ENCODE measurements around the gene GJB1.
A peak's percentile ranks its signal among the peaks of the same experiment; 100 is the strongest.
"Not testable (repeated sequence)": the region's sequence is repeated elsewhere in the genome, so short reads cannot be mapped to it uniquely, and the experiment has no call there.

The GJB1 gene

GRCh38 chrX:71222929-71223328 lies at the start of gene GJB1:
TSS of gene GJB1 (plus strand) at chrX:71223224. CDS start at chrX:71223708, 484 bp downstream.
- no peak for DNase-seq (ENCODE audit: low spot score)

- no peak for DNase-seq (ENCODE audit: low spot score)
Observed at GRCh38 chrX:71173440-71173839, 49.6 kb upstream of the GJB1 start.

GRCh38 chrX:71174795-71175194 lies 48.2 kb upstream of the GJB1 start:
- no peak for DNase-seq (ENCODE audit: low spot score)

GRCh38 chrX:71175531-71175930 lies 47.5 kb upstream of the GJB1 start:
- DNase-seq (ENCODE audit: low spot score): no peak

GRCh38 chrX:71177327-71177726 lies 45.7 kb upstream of the GJB1 start:
- no peak for DNase-seq (ENCODE audit: low spot score)

GRCh38 chrX:71178908-71179307 lies 44.1 kb upstream of the GJB1 start:
- peak; percentile 77 for DNase-seq (ENCODE audit: low spot score)

GRCh38 chrX:71180579-71181265 lies 42.3 kb upstream of the GJB1 start:
- DNase-seq (ENCODE audit: low spot score): not testable (repeated sequence)

GRCh38 chrX:71181558-71181909 lies 41.5 kb upstream of the GJB1 start:
- no peak for DNase-seq (ENCODE audit: low spot score)

GRCh38 chrX:71181910-71182799 lies 40.9 kb upstream of the GJB1 start:
- DNase-seq (ENCODE audit: low spot score): peak; percentile 97

GRCh38 chrX:71182871-71183270 lies 40.2 kb upstream of the GJB1 start:
- DNase-seq (ENCODE audit: low spot score): peak; percentile 10

- no peak for DNase-seq (ENCODE audit: low spot score)
Observed at GRCh38 chrX:71183341-71183740, 39.7 kb upstream of the GJB1 start.

GRCh38 chrX:71184092-71184491 lies 38.9 kb upstream of the GJB1 start:
- DNase-seq (ENCODE audit: low spot score): no peak

GRCh38 chrX:71184803-71185495 lies 38.1 kb upstream of the GJB1 start:
- DNase-seq (ENCODE audit: low spot score): peak; percentile 36

GRCh38 chrX:71191248-71191647 lies 31.8 kb upstream of the GJB1 start:
- DNase-seq (ENCODE audit: low spot score): no peak

GRCh38 chrX:71195964-71196649 lies 26.9 kb upstream of the GJB1 start:
- no peak for DNase-seq (ENCODE audit: low spot score)

GRCh38 chrX:71198066-71198465 lies 25.0 kb upstream of the GJB1 start:
- DNase-seq (ENCODE audit: low spot score): no peak

GRCh38 chrX:71199252-71200008 lies 23.6 kb upstream of the GJB1 start:
- no peak for DNase-seq (ENCODE audit: low spot score)

GRCh38 chrX:71210816-71211215 lies 12.2 kb upstream of the GJB1 start:
- DNase-seq (ENCODE audit: low spot score): no peak

- DNase-seq (ENCODE audit: low spot score): no peak
Observed at GRCh38 chrX:71212536-71212935, 10.5 kb upstream of the GJB1 start.

GRCh38 chrX:71214152-71214551 lies 8.9 kb upstream of the GJB1 start:
- no peak for DNase-seq (ENCODE audit: low spot score)

GRCh38 chrX:71214604-71215337 lies 8.3 kb upstream of the GJB1 start:
- DNase-seq (ENCODE audit: low spot score): no peak

Data from cerebellar cortex (tissue), 1 donor.